Measurements from ENCODE around the gene RELA. TPM values are rescaled to one million over a fixed set of nuclear protein-coding genes. Genes with fewer than 3 reads are reported as not detected.

RELA gene
- polyA plus RNA-seq, 1 of the 3 experiments (the other 2 are of a cell fraction), result 49.5 TPM

DNA sequence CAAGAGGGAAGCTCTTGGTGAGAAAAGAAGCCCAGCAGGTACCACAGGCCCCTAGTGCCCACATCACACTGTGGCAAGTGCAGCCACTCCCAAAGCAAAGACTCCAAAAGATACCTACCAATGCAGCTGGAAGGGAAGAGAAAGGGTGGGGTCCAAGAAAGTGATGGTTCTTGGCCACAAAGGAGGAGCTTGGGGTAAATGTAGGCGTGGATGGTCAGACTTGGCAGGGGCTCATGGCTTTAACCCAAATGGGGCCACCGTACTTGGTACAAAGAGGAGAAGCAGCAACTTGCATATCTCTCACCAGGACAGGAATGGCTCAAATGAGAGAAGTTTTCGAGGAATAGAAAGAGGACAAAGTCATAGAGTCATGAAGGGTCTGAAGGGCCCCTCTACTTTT, 53.5 kb downstream of the RELA start:
- WGBS (ENCODE audit: low lambda C conversion rate), result 94% methylated on average over 3 of the region's 3 CpGs
- no peak overlapping the region for H3K27ac ChIP-seq (ENCODE audit: low read depth in 2 of 2, low read length in 1 of 2)
- no peaks in the 10 kb centered on the region for H3F3A ChIP-seq (replicated peaks; ENCODE audit: insufficient read depth)
- peaks cover 30% of the 10 kb centered on the region for H4K20me1 ChIP-seq (ENCODE audit: insufficient read depth)
- H3K4me3 ChIP-seq (ENCODE audit: low read depth in 2 of 2, low read length in 1 of 2), result no peak overlapping the region
- H3K36me3 ChIP-seq (replicated peaks in 1 of 2; ENCODE audit: control insufficient read depth in 1 of 2, insufficient read depth in 2 of 2, low read length in 1 of 2), result peaks cover 12 to 35% of the 10 kb centered on the region in 2 experiments
- no peaks in the 10 kb centered on the region for H3K27me3 ChIP-seq (ENCODE audit: insufficient read depth)
- no peaks in the 10 kb centered on the region for H3K9me3 ChIP-seq
- H3K4me2 ChIP-seq, result no peak overlapping the region
- ChIA-PET POLR2A (no interaction called here), CTCF (interaction anchor here (1.1 to 3.8 kb wide), 5 partner anchors 15 to 69 kb away, joined by 3 to 15 read pairs (median 13); no protein-coding TSS in a partner anchor)
- TF ChIP-seq CHD2 (IDR thresholded peaks at IDR 0.05; ENCODE audit: low read length, partially characterized antibody) (no peak), TEAD4 (IDR thresholded peaks at IDR 0.05; ENCODE audit: borderline replicate concordance, insufficient read depth) (no peak), JUND (IDR thresholded peaks at IDR 0.05) (no peak), EZH2phosphoT487 (IDR thresholded peaks at IDR 0.05; ENCODE audit: borderline replicate concordance, low read depth) (no peak), NFIC (IDR thresholded peaks at IDR 0.05; ENCODE audit: borderline replicate concordance) (no peak), RXRA (IDR thresholded peaks at IDR 0.05; ENCODE audit: borderline replicate concordance, low read depth) (no peak), SMC3 (IDR thresholded peaks at IDR 0.05; ENCODE audit: low read depth, low read length) (no peak), MEF2A (IDR thresholded peaks at IDR 0.05; ENCODE audit: borderline replicate concordance, low read depth) (no peak), EP300 (IDR thresholded peaks at IDR 0.05; ENCODE audit: borderline replicate concordance in 1 of 2, low read depth in 1 of 2, low read length in 1 of 2) (no peak), TCF12 (IDR thresholded peaks at IDR 0.05) (no peak)
- TF ChIP-seq, protein P1, sequence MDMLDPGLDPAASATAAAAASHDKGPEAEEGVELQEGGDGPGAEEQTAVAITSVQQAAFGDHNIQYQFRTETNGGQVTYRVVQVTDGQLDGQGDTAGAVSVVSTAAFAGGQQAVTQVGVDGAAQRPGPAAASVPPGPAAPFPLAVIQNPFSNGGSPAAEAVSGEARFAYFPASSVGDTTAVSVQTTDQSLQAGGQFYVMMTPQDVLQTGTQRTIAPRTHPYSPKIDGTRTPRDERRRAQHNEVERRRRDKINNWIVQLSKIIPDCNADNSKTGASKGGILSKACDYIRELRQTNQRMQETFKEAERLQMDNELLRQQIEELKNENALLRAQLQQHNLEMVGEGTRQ (IDR thresholded peaks at IDR 0.05; ENCODE audit: borderline replicate concordance, low read depth, low read length), result no peak
- TF ChIP-seq, protein P2, sequence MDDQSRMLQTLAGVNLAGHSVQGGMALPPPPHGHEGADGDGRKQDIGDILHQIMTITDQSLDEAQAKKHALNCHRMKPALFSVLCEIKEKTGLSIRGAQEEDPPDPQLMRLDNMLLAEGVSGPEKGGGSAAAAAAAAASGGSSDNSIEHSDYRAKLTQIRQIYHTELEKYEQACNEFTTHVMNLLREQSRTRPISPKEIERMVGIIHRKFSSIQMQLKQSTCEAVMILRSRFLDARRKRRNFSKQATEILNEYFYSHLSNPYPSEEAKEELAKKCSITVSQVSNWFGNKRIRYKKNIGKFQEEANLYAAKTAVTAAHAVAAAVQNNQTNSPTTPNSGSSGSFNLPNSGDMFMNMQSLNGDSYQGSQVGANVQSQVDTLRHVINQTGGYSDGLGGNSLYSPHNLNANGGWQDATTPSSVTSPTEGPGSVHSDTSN (IDR thresholded peaks at IDR 0.05), result no peak
- TF ChIP-seq, protein P3, sequence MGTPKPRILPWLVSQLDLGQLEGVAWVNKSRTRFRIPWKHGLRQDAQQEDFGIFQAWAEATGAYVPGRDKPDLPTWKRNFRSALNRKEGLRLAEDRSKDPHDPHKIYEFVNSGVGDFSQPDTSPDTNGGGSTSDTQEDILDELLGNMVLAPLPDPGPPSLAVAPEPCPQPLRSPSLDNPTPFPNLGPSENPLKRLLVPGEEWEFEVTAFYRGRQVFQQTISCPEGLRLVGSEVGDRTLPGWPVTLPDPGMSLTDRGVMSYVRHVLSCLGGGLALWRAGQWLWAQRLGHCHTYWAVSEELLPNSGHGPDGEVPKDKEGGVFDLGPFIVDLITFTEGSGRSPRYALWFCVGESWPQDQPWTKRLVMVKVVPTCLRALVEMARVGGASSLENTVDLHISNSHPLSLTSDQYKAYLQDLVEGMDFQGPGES (IDR thresholded peaks at IDR 0.05; ENCODE audit: low read depth, low read length), result no peak
- TF ChIP-seq, protein P4, sequence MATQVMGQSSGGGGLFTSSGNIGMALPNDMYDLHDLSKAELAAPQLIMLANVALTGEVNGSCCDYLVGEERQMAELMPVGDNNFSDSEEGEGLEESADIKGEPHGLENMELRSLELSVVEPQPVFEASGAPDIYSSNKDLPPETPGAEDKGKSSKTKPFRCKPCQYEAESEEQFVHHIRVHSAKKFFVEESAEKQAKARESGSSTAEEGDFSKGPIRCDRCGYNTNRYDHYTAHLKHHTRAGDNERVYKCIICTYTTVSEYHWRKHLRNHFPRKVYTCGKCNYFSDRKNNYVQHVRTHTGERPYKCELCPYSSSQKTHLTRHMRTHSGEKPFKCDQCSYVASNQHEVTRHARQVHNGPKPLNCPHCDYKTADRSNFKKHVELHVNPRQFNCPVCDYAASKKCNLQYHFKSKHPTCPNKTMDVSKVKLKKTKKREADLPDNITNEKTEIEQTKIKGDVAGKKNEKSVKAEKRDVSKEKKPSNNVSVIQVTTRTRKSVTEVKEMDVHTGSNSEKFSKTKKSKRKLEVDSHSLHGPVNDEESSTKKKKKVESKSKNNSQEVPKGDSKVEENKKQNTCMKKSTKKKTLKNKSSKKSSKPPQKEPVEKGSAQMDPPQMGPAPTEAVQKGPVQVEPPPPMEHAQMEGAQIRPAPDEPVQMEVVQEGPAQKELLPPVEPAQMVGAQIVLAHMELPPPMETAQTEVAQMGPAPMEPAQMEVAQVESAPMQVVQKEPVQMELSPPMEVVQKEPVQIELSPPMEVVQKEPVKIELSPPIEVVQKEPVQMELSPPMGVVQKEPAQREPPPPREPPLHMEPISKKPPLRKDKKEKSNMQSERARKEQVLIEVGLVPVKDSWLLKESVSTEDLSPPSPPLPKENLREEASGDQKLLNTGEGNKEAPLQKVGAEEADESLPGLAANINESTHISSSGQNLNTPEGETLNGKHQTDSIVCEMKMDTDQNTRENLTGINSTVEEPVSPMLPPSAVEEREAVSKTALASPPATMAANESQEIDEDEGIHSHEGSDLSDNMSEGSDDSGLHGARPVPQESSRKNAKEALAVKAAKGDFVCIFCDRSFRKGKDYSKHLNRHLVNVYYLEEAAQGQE (IDR thresholded peaks at IDR 0.05; ENCODE audit: low read depth, low read length), result no peak
- H3K9me2 ChIP-seq, result no peaks in the 10 kb centered on the region
- peaks cover 64% of the 10 kb centered on the region for H3K79me2 ChIP-seq (ENCODE audit: insufficient read depth)
- no peak for DNase-seq
- peaks cover 25 to 35% of the 10 kb centered on the region in 2 experiments; a peak in 3 of 4 replicates for H3K4me1 ChIP-seq (ENCODE audit: control insufficient read depth in 1 of 2, insufficient read depth in 2 of 2, low read depth in 1 of 2, low read length in 1 of 2)
- no peak overlapping the region for H3K9ac ChIP-seq
- H2AFZ ChIP-seq (ENCODE audit: low read depth), result no peak overlapping the region
